Measurements from ENCODE around the gene CADPS2.

DNA sequence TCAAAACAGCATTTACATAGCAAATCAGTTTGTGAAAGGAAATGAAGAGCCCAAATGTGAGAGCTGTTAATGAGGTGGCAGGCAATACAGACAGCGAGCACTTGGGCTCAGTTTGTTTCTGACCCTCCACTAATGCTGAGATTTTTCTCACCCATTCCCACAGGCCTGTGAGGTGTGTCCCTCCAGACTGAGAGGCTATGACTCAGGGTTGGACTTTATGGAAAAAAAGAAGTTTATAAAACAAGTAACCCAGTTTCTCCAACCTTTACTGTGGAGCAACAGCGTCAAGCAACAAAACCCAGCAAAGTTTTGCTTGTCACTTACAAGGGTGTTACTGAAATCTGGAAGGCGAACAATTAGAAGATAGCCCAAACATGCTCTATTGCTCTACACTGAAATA, 576.8 kb downstream of the CADPS2 start:
- no peak for TF ChIP-seq CTCF (IDR thresholded peaks at IDR 0.05)
- TF ChIP-seq POLR2A (IDR thresholded peaks at IDR 0.05) = no peak
